ENCODE data around the gene CKM. TPM values are rescaled to one million over a fixed set of nuclear protein-coding genes. Genes with fewer than 3 reads are reported as not detected.

CKM gene
- polyA plus RNA-seq, 2 of the 4 experiments (the other 2 are of a cell fraction) = not detected

DNA sequence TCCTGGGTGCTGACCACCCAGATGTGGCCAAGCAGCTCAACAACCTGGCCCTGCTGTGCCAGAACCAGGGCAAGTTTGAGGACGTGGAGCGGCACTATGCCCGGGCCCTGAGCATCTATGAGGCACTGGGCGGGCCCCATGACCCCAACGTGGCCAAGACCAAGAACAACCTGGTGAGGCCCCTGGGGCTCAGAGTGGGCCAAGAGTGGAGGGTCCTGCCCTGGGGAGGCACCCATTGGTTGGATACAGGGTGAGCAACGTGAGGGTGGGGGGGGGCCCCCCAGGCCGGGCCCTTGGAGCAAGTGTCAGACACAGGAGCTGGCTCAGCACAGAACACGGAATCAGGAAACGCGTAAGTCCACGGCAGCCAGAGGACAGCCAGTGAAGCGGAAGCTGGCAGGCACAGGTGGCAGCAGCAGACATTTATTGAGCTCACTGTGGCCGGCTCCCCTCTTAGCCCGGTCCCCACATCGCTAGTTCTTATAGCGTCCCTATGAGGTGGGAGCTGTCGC is 26.8 kb upstream of the CKM start:
- H3K4me2 ChIP-seq = no peak overlapping the region
- ChIA-PET CTCF (interaction anchor here (0.7 to 3.5 kb wide), 3 partner anchors 11 to 290 kb away, joined by 3 to 25 read pairs (median 6); no protein-coding TSS in a partner anchor), POLR2A (no interaction called here)
- no peaks in the 10 kb centered on the region for H3K9me3 ChIP-seq
- 97% methylated on average over 12 of the region's 17 CpGs for WGBS (ENCODE audit: missing lambda C conversion rate)
- H3K4me3 ChIP-seq = no peak overlapping the region
- no peak for FAIRE-seq
- no peaks in the 10 kb centered on the region for H3K4me1 ChIP-seq
- TF ChIP-seq KDM5A (IDR thresholded peaks at IDR 0.05) = no peak
- no peak for TF ChIP-seq SMC3 (IDR thresholded peaks at IDR 0.05)
- TF ChIP-seq FOXS1 (CRISPR knock-in tag; IDR thresholded peaks at IDR 0.05) = no peak
- no peak for TF ChIP-seq ZSCAN20 (CRISPR knock-in tag; IDR thresholded peaks at IDR 0.05)
- TF ChIP-seq, protein P1, sequence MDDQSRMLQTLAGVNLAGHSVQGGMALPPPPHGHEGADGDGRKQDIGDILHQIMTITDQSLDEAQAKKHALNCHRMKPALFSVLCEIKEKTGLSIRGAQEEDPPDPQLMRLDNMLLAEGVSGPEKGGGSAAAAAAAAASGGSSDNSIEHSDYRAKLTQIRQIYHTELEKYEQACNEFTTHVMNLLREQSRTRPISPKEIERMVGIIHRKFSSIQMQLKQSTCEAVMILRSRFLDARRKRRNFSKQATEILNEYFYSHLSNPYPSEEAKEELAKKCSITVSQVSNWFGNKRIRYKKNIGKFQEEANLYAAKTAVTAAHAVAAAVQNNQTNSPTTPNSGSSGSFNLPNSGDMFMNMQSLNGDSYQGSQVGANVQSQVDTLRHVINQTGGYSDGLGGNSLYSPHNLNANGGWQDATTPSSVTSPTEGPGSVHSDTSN (IDR thresholded peaks at IDR 0.05) = no peak
- TF ChIP-seq, protein P2, sequence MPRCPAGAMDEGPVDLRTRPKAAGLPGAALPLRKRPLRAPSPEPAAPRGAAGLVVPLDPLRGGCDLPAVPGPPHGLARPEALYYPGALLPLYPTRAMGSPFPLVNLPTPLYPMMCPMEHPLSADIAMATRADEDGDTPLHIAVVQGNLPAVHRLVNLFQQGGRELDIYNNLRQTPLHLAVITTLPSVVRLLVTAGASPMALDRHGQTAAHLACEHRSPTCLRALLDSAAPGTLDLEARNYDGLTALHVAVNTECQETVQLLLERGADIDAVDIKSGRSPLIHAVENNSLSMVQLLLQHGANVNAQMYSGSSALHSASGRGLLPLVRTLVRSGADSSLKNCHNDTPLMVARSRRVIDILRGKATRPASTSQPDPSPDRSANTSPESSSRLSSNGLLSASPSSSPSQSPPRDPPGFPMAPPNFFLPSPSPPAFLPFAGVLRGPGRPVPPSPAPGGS (IDR thresholded peaks at IDR 0.05) = no peak
- no peak for TF ChIP-seq FOSL2 (IDR thresholded peaks at IDR 0.05)
- no peak for TF ChIP-seq FOSL2 (CRISPR knock-in tag; IDR thresholded peaks at IDR 0.05)
- TF ChIP-seq, protein P3, sequence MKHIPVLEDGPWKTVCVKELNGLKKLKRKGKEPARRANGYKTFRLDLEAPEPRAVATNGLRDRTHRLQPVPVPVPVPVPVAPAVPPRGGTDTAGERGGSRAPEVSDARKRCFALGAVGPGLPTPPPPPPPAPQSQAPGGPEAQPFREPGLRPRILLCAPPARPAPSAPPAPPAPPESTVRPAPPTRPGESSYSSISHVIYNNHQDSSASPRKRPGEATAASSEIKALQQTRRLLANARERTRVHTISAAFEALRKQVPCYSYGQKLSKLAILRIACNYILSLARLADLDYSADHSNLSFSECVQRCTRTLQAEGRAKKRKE (CRISPR knock-in tag; IDR thresholded peaks at IDR 0.05; ENCODE audit: low read depth) = no peak
- TF ChIP-seq CHD4 (IDR thresholded peaks at IDR 0.05; ENCODE audit: borderline replicate concordance) = no peak
- TF ChIP-seq RNF2 (IDR thresholded peaks at IDR 0.05; ENCODE audit: borderline replicate concordance, low read depth) = no peak
- TF ChIP-seq NR3C1 (IDR thresholded peaks at IDR 0.05) = no peak
- TF ChIP-seq NFE2L2 (conservative IDR thresholded peaks at IDR 0.05; ENCODE audit: low read length) = no peak
- ATAC-seq = no peak
- H3K27ac ChIP-seq = no peak overlapping the region
- DNase-seq (ENCODE audit: low read depth in 1 of 2, low spot score in 1 of 2) = no peak

DNA sequence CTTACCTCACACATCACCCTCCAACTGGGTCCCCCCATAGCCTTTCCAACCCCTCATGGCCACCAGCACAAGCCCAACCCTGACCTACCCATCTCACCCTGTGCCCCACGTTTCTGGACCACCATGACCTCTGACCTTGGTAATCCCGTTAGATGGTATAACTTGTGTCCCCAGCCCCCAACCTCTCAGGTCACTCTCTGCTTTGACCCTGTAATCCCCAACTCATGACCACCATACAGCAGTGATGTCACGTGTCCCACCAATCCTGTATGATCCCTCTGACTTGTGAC is 26.4 kb upstream of the CKM start:
- Histone ChIP-seq H3K4me1 (no peaks in the 10 kb centered on the region), H3K9me3 (no peaks in the 10 kb centered on the region), H3K4me2 (no peak overlapping the region), H3K4me3 (no peak overlapping the region), H3K27ac (no peak overlapping the region)
- no peak for TF ChIP-seq FOXS1 (CRISPR knock-in tag; IDR thresholded peaks at IDR 0.05)
- TF ChIP-seq ZSCAN20 (CRISPR knock-in tag; IDR thresholded peaks at IDR 0.05) = no peak
- no peak for TF ChIP-seq RFX5 (IDR thresholded peaks at IDR 0.05)
- TF ChIP-seq ZC3H11A (IDR thresholded peaks at IDR 0.05) = no peak
- no peak for TF ChIP-seq PHF8 (IDR thresholded peaks at IDR 0.05; ENCODE audit: borderline replicate concordance, low read depth)
- no peak for TF ChIP-seq NR3C1 (IDR thresholded peaks at IDR 0.05)
- no peak for TF ChIP-seq CBX2 (IDR thresholded peaks at IDR 0.05; ENCODE audit: borderline replicate concordance, low read depth)
- TF ChIP-seq, protein P4, sequence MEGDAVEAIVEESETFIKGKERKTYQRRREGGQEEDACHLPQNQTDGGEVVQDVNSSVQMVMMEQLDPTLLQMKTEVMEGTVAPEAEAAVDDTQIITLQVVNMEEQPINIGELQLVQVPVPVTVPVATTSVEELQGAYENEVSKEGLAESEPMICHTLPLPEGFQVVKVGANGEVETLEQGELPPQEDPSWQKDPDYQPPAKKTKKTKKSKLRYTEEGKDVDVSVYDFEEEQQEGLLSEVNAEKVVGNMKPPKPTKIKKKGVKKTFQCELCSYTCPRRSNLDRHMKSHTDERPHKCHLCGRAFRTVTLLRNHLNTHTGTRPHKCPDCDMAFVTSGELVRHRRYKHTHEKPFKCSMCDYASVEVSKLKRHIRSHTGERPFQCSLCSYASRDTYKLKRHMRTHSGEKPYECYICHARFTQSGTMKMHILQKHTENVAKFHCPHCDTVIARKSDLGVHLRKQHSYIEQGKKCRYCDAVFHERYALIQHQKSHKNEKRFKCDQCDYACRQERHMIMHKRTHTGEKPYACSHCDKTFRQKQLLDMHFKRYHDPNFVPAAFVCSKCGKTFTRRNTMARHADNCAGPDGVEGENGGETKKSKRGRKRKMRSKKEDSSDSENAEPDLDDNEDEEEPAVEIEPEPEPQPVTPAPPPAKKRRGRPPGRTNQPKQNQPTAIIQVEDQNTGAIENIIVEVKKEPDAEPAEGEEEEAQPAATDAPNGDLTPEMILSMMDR (IDR thresholded peaks at IDR 0.05) = no peak
- TF ChIP-seq, protein P5, sequence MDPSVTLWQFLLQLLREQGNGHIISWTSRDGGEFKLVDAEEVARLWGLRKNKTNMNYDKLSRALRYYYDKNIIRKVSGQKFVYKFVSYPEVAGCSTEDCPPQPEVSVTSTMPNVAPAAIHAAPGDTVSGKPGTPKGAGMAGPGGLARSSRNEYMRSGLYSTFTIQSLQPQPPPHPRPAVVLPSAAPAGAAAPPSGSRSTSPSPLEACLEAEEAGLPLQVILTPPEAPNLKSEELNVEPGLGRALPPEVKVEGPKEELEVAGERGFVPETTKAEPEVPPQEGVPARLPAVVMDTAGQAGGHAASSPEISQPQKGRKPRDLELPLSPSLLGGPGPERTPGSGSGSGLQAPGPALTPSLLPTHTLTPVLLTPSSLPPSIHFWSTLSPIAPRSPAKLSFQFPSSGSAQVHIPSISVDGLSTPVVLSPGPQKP (IDR thresholded peaks at IDR 0.05; ENCODE audit: low read depth, low read length) = no peak
- TF ChIP-seq, protein P6, sequence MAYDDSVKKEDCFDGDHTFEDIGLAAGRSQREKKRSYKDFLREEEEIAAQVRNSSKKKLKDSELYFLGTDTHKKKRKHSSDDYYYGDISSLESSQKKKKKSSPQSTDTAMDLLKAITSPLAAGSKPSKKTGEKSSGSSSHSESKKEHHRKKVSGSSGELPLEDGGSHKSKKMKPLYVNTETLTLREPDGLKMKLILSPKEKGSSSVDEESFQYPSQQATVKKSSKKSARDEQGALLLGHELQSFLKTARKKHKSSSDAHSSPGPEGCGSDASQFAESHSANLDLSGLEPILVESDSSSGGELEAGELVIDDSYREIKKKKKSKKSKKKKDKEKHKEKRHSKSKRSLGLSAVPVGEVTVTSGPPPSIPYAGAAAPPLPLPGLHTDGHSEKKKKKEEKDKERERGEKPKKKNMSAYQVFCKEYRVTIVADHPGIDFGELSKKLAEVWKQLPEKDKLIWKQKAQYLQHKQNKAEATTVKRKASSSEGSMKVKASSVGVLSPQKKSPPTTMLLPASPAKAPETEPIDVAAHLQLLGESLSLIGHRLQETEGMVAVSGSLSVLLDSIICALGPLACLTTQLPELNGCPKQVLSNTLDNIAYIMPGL (CRISPR knock-in tag; IDR thresholded peaks at IDR 0.05; ENCODE audit: borderline replicate concordance) = no peak
- TF ChIP-seq CBX8 (IDR thresholded peaks at IDR 0.05) = no peak
- ATAC-seq (no peak), FAIRE-seq (no peak), DNase-seq (ENCODE audit: low read depth in 1 of 2, low spot score in 1 of 2) (no peak)
- 86% methylated on average over 3 of the region's 3 CpGs for WGBS (ENCODE audit: missing lambda C conversion rate)
- ChIA-PET POLR2A (no interaction called here), CTCF (interaction anchor here (3.5 kb wide), 1 partner anchor 10 kb away, joined by 25 read pairs; no protein-coding TSS in a partner anchor)
